CD4-positive, alpha-beta T cell treated with Interleukin-6 at 100 ng/mL for 8 hours (primary cell): ENCODE data around the gene TMEM119.

Experiments used
- DNase-seq: peaks from one replicate; pipeline ENCODE4 v3.0.0-alpha.2; 2020; ENCODE audit warnings: mixed read lengths, low spot score

Gene TMEM119, protein sequence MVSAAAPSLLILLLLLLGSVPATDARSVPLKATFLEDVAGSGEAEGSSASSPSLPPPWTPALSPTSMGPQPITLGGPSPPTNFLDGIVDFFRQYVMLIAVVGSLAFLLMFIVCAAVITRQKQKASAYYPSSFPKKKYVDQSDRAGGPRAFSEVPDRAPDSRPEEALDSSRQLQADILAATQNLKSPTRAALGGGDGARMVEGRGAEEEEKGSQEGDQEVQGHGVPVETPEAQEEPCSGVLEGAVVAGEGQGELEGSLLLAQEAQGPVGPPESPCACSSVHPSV

DNA sequence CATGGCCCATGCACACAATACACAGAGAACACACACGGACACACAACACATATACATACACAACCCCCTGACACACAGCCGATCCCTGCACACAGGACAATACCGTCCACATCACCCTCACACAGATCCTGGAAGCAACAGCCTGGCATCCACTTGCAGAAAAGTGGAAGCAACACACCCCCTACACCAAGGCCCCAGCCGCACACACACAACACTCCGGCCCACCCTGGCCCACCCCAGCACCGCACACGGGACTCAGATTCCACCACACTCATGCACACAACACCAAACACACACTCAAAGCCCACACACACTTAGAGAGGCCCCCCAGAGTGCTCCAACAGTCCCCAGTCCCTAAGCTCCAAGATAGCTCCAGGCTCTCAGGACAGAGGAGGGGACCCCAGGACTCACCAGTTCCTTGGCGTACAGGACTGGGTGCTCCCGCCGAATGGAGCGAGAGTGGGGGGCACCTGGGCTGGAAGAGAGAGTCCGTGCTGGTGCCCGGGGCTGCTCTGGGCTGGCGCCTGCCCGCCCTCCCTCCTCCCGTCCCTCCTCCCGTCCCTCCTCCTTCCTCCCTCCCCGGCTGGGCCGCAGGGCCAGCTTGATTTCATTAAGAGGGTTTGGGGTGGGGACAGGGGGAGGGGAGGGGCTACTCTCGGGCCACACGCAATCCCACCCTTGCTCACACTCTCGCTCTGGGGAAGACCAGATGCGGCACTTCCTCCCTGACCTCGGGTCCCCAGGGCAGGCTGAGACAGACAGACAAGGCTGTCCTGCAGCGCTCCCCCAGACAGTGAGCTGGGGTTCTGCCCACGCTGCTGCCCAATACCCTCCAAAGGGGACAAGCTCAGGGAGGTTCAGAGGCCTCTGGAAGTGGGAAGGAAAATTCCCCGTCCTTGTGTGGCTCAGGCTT, at the start of gene TMEM119:
Gene TMEM119, minus strand, starts transcription at position 526 of the 913 bp plus-strand sequence. CDS start 5,701 bp downstream, outside the sequence.
- no peak for DNase-seq

DNA sequence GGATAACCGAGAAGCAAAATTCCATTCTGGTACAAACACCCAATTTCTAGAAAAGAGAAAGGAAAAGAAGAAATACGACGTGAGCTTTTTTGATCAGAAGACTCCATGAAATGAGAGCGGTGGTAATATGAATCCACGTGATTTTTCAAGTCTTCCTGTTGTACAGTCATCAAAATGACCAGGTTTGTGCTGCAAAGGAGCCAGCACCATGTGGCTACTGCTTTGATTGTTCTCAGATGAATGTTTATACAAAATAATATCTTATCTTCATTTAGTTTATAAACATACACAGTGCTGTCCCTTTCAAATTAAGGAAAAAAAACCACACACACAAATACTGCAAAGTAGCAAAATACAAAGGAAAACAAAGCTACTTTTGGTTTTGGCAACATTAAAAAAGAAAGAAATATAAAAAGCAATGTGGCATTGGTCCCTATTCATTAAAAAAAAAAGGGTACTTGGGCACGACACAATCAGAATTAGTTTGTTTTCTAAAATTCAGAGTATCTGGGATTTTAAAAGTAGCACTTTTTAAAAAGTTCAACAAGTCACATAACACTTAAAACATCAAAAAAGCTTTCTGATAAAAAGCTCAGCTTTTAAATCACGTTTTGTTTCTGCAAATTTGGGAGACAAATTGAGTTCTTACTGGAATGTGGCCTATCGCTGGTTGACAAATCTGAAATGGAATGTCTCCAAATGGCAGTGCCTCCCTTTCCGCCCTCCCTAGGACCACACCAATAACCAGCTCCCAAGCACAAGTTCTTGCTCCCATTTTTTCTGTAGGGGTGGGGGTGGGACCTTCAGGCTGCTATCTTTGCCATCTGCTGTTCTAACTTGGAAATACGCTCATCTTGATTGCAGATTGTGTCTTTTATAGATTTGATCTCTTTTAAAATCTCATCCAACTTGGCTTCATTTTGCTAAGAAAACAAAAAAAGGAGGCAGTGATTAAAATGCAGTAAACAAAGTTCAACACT, 49.0 kb upstream of the TMEM119 start:
- no peak for DNase-seq

GRCh38 chr12:108645686-108646599, 48.1 kb upstream of the TMEM119 start:
- no peak for DNase-seq

DNA sequence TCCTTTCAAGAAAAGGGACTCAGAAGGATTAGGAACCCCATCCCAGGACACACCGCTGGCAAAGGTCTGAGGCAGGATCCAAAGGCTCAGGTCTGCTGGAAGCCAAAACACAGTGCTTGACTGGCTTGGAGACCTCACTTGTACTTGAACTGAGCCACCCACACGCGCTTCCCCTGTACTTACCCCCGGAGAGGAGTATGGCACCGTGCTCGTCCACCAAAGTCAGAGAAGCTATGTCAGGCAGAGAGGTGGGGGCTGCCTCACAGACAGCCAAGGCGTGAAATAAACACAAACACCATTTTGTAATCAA, 46.9 kb upstream of the TMEM119 start:
- no peak for DNase-seq

- DNase-seq = no peak
These were observed 46.3 kb upstream of the TMEM119 start for GRCh38 chr12:108643941-108644810.

DNA sequence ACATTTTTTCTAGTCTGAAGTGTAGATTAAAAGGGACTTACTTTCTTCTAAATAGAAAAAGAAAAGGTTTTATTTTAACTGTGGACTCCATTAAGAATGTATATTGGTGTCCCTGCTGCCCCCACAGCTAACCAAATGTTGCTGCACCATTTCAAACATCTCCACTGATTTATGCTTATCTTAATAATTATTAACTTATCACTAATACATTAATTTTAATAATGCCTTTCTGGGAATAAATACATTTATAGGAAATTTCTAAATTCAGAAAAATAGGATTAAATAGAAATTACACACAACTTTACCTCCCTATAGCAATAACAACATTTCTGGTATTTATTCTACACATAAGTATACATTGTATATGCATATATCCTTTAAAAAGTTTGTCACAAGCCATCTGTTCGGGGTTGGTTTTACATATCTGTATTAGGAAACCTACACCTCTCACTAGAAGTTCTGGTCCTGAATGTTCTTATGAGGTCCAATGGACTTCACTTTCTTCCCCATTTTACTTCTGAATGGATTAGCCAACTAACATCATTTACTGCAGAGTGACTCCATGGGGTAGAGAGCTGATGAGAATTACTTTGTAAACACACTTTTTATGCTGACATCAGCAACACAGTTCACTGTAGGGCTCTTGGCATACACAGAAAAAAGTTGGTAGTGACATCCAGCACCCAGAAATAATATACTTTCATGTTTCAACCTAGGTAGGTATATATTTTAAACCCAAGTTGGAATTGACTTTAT, 45.2 kb upstream of the TMEM119 start:
- no peak for DNase-seq

GRCh38 chr12:108642269-108642870, 44.5 kb upstream of the TMEM119 start:
- no peak for DNase-seq

DNA sequence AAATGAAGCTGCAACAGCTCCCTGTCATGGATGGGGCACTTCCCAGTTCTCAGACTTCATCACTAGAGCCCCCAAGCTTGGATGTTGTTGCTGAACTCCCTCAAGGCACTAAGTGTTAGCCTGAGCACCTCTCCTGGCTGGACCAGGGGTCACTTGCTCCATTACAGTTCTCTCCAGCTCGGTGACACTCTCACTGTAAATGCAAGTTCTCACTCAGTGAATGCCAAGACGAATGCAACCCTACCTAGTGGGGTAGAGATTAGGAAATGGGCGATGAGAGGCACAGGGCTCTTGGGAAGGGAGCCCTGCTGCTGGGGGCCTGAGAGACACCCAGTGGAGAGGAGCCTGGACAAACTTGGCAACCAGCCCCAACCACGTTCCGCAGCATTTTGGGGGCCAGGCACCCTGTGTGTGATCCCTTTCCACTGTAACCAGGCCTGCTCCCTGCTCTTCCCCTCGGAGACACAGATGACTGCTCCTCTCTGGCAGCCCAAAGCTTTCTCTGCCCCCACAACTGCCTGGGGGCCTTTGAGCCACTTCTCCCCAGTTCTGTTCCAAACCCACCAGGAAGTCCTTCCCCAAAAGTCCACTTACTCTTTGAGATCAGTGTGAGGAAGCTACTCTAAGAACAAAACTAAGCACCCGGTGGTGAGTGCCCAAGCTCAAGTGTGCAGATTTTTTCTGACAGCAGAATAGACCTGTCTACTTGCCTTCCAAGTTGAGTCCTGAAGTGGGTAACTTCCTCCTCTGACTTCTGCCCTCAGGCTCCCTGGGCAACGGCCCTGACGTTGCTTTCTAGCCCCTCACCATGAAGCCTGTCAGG, 43.8 kb upstream of the TMEM119 start:
- no peak for DNase-seq

- DNase-seq = no peak
These were observed 43.0 kb upstream of the TMEM119 start for GRCh38 chr12:108640802-108641445.

DNA sequence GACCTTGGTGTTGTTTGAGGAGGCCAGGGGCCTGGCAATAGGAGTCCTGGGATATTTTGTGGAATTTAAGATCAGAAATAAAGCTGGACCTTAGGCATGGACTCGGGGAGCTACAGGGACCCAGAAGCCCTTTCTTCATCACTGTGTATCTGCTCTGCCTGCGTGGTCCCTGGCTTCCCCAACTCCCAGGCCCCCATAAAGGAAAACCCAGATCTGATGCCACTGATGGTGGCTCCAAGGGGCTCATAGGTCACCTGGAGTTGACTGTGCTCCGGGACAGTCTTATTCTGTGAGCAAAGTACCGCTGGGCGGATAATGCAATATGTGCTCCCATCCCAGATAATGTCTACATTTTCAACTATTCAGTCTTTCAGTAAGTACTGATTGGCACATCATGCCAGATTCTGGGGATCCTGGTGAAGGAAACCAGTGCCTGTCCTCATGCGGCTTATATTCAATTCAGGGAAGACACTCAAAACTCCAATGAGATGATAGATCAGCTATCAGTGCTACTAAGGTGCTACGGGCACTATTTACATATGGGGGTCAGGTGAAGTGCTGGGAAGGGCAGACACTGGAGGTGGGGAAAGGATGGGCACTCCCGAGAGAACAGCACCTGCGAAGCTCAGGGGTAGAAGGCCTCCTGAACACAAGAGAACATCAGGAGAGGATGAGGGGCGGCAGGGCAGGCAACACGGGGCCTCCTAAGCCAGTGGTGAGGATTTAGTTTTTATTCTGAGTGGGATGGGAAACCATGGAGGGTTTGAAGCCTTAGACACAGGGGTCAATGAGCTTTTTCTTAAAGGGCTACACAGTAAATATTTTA, 41.3 kb upstream of the TMEM119 start:
- DNase-seq = no peak

DNA sequence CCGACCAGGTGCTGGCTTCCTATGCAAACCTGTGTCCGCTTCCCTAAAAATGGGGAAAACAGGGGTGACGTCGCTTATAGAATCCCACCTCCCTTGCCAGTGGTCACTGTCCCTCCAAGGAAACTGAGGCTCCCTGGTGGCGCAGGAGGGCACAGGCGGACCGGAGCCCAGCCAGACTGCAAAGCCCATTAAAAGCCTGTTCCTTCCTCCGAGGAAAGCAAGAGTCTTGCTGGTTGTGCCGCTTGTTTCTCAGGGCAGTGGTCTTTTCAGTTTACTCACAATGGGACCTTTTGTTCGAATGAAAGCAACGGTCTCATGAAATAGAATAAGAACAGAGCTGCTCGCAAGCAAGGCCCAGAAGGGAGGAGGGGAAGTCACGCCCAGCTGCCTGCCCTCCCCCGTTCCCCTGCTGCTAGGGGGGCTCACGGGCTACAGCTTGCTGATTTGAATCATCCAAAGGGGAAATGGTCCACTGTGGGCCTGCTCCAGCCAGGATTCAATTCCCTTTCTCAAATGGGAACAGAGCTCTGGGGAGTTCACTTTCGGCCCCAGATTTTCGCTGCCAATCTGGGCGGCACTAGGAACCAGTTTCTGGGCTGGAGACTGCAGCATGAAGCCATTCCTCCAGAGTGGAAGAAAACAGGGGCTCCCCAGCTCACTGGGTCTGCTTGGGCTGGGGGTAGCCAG, 40.4 kb upstream of the TMEM119 start:
- no peak for DNase-seq

DNA sequence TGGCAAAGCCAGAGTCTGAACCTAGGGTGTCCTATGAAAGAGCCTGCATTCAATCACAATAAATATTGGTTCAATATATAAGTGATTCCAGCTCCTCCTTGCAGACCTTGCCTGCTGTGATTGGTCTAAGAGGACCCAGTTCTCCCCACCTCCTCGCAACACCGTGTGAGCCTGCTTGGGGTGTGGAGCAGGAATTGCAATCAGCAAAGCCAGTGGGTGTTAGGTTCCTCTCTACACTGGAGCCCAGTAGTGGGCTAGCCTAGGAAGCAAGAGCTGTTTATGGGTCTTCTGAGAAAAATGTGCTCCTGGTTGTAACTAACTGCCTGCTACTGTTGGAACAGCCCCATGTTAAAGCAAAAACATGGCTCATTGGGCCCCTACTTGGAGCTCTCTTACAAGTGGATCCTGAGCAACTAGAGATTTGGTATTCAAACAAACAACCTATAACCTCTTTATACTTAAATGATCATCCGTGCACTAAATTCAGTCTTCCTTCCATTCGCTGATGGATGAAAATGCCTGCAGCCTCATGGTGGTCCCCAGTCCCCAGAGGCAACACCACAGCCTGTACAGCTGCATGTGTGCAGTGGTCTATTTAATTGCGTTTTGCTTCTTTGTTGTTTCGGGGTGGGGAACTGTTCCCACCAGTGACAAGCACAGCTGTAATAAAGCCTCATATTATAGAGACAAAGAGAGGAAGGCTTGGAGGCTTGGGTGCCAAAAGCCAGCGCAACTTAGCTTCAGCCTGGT, 39.5 kb upstream of the TMEM119 start:
- no peak for DNase-seq

- no peak for DNase-seq
These were observed 38.3 kb upstream of the TMEM119 start for GRCh38 chr12:108635997-108636808.
